K562 (cell line): ENCODE data around the gene E2F1. TPM values are rescaled to one million over a fixed set of nuclear protein-coding genes. Genes with fewer than 3 reads are reported as not detected.
A peak's percentile ranks its signal among the peaks of the same experiment; 100 is the strongest.

Source experiments
- BCOR ChIP-seq: fragments of 450-650 bp; IDR thresholded peaks from 2 replicates; pipeline ENCODE4 v1.6.1; 2016
- CSDE1 ChIP-seq, 2 experiments: fragments of 450-650 bp; IDR thresholded peaks; 2 replicates each; pipeline ENCODE4 v1.6.1; 2016; ENCODE audit warnings: mild to moderate bottlenecking in 1 of 2
- FOXJ3 ChIP-seq: sonication (generic); formaldehyde crosslinking; IDR thresholded peaks from 2 replicates; pipeline ENCODE4 v1.4.0; 2020; ENCODE audit warnings: mild to moderate bottlenecking, missing genetic modification reagents
- HDAC2 ChIP-seq: fragments of 450-650 bp; IDR thresholded peaks from 2 replicates; pipeline ENCODE4 v1.6.1; 2016; ENCODE audit warnings: mild to moderate bottlenecking
- KDM1A ChIP-seq, 2 experiments: fragments of 450-650 bp; IDR thresholded peaks; 2 replicates each; pipeline ENCODE4 v1.6.1; 2016; ENCODE audit warnings: mild to moderate bottlenecking in 2 of 2
- MED1 ChIP-seq: sonication (generic); formaldehyde crosslinking; IDR thresholded peaks from 2 replicates; pipeline ENCODE4 v1.8.1; 2023; ENCODE audit warnings: missing genetic modification reagents, borderline replicate concordance
- MITF ChIP-seq: IDR thresholded peaks from 2 replicates; pipeline ENCODE4 v1.6.1; 2014; ENCODE audit warnings: antibody characterized with exemption
- MLLT1 ChIP-seq, 2 experiments: fragments of 450-650 bp; IDR thresholded peaks; 2 replicates each; pipeline ENCODE4 v1.6.1; 2016
- PBX2 ChIP-seq, 2 experiments: IDR thresholded peaks in 1 of 2; conservative IDR thresholded peaks in 1 of 2; 2 replicates each; pipeline ENCODE4 v1.6.1; 2016; ENCODE audit warnings: low read depth in 2 of 2, mild to moderate bottlenecking in 1 of 2, missing compliant biosample characterization in 1 of 2, missing genetic modification characterization in 1 of 2, moderate library complexity in 1 of 2
- PTBP1 ChIP-seq: fragments of 200-400 bp; formaldehyde crosslinking; IDR thresholded peaks from 2 replicates; pipeline ENCODE4 v1.6.1; 2017; ENCODE audit warnings: low read depth, low read length
- RAD51 ChIP-seq: fragments of 450-650 bp; IDR thresholded peaks from 2 replicates; pipeline ENCODE4 v1.7.1; 2016; ENCODE audit warnings: low read depth, mild to moderate bottlenecking, borderline replicate concordance
- RCOR1 ChIP-seq, 2 experiments: IDR thresholded peaks; 2 replicates each; pipeline ENCODE4 v1.6.1; 2012; ENCODE audit warnings: low read depth in 2 of 2, low read length in 2 of 2, borderline replicate concordance in 1 of 2, improper control_type of control experiment in 1 of 2
- SRSF3 ChIP-seq: fragments of 200-400 bp; formaldehyde crosslinking; IDR thresholded peaks from 2 replicates; pipeline ENCODE4 v1.6.1; 2016; ENCODE audit warnings: mild to moderate bottlenecking, low read length, moderate library complexity; ENCODE audit not compliant: insufficient read depth
- STAT5A ChIP-seq: IDR thresholded peaks from 2 replicates; pipeline ENCODE4 v1.6.1; 2012; ENCODE audit warnings: low read length, inconsistent platforms, borderline replicate concordance
- TFE3 ChIP-seq: fragments of 450-650 bp; formaldehyde crosslinking; IDR thresholded peaks from 2 replicates; pipeline ENCODE4 v1.4.0; 2020; ENCODE audit warnings: mild to moderate bottlenecking, mixed read lengths
- THRB ChIP-seq: fragments of 450-650 bp; formaldehyde crosslinking; conservative IDR thresholded peaks from 2 replicates; pipeline ENCODE4 v1.4.0; 2022; ENCODE audit warnings: mild to moderate bottlenecking, missing genetic modification characterization
- ZFP36 ChIP-seq: fragments of 150-350 bp; IDR thresholded peaks from 2 replicates; pipeline ENCODE4 v1.6.1; 2018; ENCODE audit warnings: low read length, low read depth; ENCODE audit not compliant: partially characterized antibody
- ZNF143 ChIP-seq: sonication (generic); formaldehyde crosslinking; IDR thresholded peaks from 2 replicates; pipeline ENCODE4 v1.9.0; 2022; ENCODE audit warnings: mild to moderate bottlenecking, missing genetic modification reagents
- ZNF274 ChIP-seq: IDR thresholded peaks from 2 replicates; pipeline ENCODE4 v1.6.1; 2011; ENCODE audit warnings: low read depth, mild to moderate bottlenecking, low read length, moderate library complexity, borderline replicate concordance
- ZZZ3 ChIP-seq: fragments of 450-650 bp; IDR thresholded peaks from 2 replicates; pipeline ENCODE4 v1.6.1; 2016; ENCODE audit warnings: antibody characterized with exemption, mild to moderate bottlenecking, moderate library complexity
- polyA plus RNA-seq, 8 experiments: library from polyadenylated mRNA; depleted of rRNA in 4 of 8; stranded (reverse) in 5 of 8; unstranded in 3 of 8; fragments of >200 nt; fragmentation: Nextera tagmentation in 2 of 8; fragmentation: Illumina TruSeq in 1 of 8; extraction: Ambion mirVana in 2 of 8; extraction: Trizol in 1 of 8; gene quantifications; 2 replicates each; pipeline versions ENCODE4 v1.2.1 to v1.2.3, GENCODE V29; 2011 to 2014; ENCODE audit warnings: inconsistent platforms in 1 of 8, missing spikeins in 1 of 8
- total RNA-seq, 7 experiments: library from RNA; depleted of rRNA in 6 of 7; stranded (reverse); fragments of >200 nt in 6 of 7; fragmentation: Illumina TruSeq in 2 of 7; extraction: Trizol in 2 of 7; gene quantifications; 2 replicates each; pipeline versions ENCODE4 v1.2.1 to v1.2.3, GENCODE V29; 2011 to 2021; ENCODE audit warnings: low replicate concordance in 1 of 7

The E2F1 gene
- total and polyA plus RNA-seq, 9 of the 15 experiments (the other 6 are each of a cell fraction or from before 2014, with no cell fraction given): 0.14 to 30.6 (median 13.1) TPM

- TF ChIP-seq RAD51: peak; percentile 34; the same call in 1 of the 2 replicates
- TF ChIP-seq THRB (CRISPR knock-in tag): no peak
- no peak for TF ChIP-seq MED1 (CRISPR knock-in tag)
- TF ChIP-seq ZFP36: peak; percentile 84
- peak; percentile 88 for TF ChIP-seq PTBP1
- no peak for TF ChIP-seq MITF
- TF ChIP-seq BCOR: peak; percentile 89
- peak in 1 of 2 experiments; percentile 52; a peak in 1 of 4 replicates for TF ChIP-seq RCOR1 (IDR thresholded peaks at IDR 0.05; ENCODE audit: borderline replicate concordance in 1 of 2, low read depth in 2 of 2, low read length in 2 of 2)
- no peak for TF ChIP-seq MLLT1 (IDR thresholded peaks at IDR 0.05)
- no peak for TF ChIP-seq CSDE1 (IDR thresholded peaks at IDR 0.05)
- no peak for TF ChIP-seq ZNF143
- no peak for TF ChIP-seq SRSF3
- TF ChIP-seq FOXJ3 (CRISPR knock-in tag): no peak
- peak; percentile 53 to 72; a peak in 3 of 4 replicates for TF ChIP-seq KDM1A (IDR thresholded peaks at IDR 0.05)
- TF ChIP-seq ZNF274: no peak
- peak; percentile 76 for TF ChIP-seq TFE3 (CRISPR knock-in tag)
- no peak for TF ChIP-seq ZZZ3
- TF ChIP-seq STAT5A: no peak
- TF ChIP-seq PBX2 (CRISPR knock-in tag; IDR thresholded peaks at IDR 0.05; ENCODE audit: low read depth): no peak
- TF ChIP-seq PBX2 (tag; conservative IDR thresholded peaks at IDR 0.05; ENCODE audit: low read depth): no peak
- 0 out of 2 replicates have a peak, but pooled peaks have one; percentile 14 for TF ChIP-seq HDAC2
Observed at GRCh38 chr20:33671573-33672288, 14.5 kb downstream of the E2F1 start (continued).
